Measurements from ENCODE around the gene BRAF.
"Not testable (repeated sequence)": the region's sequence is repeated elsewhere in the genome, so short reads cannot be mapped to it uniquely, and the experiment has no call there.

The BRAF gene

DNA sequence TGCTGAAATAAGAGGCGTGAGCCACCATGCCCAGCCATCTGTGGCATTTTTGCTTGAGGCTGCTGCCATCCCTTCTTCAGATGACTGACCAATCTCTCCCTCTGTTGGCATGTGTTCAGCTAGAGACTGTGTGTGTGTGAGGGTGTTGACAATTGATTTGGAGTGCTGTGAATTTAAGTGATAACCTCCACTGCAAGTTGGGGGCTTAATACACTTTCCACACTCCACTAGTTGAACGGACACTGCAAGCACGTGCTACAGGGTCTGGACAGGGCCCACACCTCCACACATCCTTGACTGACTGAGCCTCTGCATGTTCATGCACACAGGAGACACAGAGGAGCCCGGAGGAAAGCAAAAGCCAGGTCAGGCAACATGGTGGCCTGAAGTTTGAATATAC lies 51.3 kb downstream of the BRAF start:
- DNase-seq = no peak

DNA sequence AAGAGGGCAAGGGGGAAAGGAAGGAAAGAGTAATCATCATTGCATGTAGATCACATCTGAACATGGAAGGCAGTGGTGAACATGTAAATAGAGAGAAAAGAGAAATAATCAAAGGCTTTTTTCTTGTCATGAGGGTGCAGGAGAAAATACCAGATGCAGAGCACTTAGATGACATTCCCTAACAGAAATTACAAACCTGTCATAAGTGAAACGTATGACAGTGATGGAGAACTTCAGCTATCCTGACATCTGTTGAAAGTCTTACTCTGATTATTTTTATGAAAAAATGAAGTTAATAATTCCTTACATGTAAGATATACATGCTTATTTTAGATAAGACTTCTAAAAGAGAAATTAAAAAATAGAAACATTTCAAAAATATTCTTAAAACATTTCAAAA lies 54.7 kb downstream of the BRAF start:
- DNase-seq = no peak

DNA sequence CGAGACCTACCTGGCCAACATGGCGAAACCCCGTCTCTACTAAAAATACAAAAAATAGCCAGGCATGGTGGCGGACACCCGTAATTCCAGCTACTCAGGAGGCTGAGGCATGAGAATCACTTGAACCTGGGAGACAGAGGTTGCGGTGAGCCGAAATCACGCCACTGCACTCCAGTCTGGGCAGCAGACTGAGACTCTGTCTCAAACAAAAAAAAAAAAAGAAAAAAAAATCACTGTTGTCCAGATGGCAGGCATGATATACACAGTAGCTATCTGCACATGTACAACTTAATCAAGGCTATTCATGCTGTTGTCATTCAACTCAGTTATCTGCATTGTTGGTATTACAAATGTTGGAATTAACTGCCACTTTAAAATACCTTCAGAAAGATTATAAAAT lies 55.3 kb downstream of the BRAF start:
- no peak for DNase-seq

DNA sequence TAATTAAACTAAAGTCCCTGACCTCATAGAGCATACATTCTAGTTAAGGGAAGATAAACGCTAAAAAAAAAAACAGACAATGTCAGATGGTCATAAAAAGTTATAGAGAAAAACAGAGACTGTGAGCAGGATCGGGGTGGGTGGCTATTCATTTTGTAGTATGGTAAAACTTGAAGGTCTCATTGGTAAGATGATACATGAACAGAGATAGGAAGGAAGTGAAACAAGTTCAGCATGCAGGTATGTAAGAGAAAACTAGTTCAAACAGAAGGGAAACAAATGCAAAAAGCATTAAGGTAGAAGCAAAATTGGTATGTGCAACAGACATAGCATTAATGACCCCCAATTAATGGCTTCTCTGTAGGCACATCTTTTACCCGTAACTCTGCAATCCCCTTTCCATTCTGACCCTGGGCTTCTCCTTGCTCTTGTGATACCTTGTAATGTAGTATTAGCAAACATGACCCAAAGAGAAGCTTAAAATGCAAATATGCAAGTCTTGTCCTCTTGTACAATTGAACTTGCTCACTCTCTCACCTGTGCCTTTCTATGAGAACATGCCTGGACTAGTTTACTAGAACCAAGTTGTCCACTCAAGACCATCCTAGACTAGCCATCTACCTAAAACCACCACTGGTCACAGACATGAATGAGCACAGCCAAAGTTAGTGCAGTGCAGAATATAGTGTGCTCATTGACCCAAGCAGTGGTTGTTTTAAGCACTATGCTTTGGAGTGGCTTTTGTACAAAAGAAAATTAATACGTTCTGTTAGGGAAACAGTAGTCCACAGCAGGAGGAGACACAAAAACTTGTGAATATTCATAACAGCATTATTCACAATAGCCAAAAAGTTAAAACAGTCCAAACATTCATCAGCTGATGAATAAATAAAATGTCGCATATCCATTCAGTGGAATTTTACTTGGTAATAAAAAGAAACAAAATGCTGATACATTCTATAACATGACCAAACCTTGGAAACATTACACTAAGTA lies 57.0 kb downstream of the BRAF start:
- DNase-seq = no peak

DNA sequence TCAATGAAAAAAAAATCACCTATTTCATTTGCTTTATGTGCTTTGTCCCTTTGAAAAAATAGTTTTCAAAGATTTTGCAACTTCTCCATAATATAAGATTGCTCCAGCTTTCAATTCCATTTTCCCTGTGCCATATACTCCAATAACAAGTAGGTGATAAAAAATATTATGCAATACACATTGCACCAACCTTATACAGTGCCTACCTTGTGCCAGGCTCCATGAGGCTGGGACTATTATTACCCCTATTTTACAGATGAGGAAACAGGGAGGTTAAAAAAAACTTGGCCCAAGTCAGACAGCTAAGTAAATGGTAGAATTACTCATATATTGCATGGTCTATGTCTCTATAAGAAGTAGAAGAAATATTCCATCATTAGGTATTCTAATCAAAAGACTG lies 57.8 kb downstream of the BRAF start:
- DNase-seq = no peak

DNA sequence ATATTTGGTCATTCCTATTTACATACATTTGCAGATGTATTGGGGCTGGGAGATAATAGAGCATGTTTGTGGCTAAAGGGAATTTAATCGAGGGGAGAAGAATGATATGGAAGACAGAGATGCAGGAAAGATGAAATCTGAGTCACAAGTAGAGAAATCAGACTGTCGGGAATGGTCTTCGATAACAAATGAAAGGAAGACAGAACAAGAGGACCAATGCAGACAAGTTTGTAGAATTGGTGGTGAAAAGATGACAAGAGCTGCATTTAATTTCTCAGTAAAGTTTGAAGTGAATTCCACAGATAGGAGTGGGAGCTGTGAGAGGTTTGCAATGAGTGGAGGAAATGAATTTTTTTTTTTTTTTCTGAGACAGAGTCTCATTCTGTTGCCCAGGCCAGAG lies 60.0 kb downstream of the BRAF start:
- DNase-seq = no peak

DNA sequence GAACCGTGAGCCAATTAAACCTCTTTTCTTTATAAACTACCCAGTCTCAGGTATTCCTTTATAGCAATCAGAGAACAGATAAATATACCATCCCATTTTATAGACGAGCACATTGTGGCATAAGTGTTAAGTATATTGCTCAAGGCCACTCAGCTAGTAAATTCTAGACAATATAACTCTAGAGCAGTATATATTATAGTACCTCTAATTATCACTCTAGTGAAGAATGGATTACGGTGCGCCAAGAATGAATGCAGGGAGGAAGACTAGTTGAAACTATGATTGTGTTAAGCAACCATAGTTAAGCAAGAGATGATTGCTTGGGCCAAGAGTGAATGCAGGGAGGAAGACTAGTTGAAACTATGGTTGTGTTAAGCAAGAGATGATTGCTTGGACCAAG lies 60.9 kb downstream of the BRAF start:
- DNase-seq = no peak

DNA sequence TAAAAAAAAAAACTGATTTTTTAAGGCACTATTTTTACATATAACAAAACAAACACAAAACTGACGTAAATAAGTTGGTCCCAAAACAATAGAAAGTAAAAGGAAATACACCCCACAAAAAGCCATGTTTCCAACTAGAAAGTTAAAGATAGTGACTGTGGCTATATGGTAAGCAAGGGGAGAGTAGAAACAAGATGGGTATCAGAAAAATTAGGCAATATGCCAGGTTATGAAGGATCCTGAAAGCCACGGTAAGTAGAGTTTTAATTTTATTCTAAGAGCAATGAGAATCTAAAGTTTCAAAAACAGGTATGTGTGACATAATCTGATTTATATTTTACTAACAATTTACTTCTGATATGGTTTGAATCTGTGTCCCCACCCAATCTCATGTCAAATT lies 61.5 kb downstream of the BRAF start:
- DNase-seq = no peak

DNA sequence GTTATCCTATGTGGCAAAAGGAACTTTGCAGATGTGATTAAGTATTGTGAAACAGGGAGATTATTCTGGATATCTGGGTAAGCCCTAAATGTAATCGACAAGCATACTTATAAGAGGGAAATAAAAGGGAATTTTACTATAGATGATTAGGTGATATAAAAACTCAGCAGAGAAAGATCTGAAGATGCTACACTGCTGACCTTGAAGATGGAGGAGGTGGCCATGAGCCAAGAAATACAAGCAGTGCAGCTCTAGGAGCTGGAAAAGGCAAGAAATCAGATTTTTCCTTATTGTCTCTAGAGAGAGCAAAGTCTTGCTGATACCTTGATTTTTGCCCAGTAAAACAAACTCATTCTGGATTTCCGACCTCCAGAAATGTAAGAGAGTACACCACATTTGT lies 67.7 kb downstream of the BRAF start:
- peak; percentile 2 for DNase-seq

DNA sequence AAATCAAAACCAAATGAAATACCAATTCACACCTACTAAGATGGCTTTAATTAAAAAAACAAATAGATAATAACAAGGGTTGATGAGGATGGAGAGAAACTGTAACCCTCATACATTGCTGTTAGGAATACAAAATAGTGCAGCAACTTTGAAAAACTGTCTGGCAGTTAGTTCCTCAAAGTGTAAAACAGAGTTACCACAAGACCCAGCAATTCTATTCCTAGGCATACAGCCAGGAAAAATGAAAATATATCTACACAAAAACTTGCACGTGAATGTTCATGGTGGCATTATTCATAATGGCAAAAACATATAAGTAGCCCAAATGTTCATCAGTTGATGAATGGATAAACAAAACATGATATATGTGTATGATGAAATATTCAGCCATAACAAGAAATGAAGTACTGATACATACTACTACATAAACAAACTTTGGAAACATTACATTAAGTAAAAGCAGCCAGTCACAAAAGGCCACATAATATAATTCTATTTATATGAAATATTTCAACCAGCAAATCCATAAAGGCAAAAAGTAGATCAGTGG lies 83.5 kb downstream of the BRAF start:
- no peak for DNase-seq

DNA sequence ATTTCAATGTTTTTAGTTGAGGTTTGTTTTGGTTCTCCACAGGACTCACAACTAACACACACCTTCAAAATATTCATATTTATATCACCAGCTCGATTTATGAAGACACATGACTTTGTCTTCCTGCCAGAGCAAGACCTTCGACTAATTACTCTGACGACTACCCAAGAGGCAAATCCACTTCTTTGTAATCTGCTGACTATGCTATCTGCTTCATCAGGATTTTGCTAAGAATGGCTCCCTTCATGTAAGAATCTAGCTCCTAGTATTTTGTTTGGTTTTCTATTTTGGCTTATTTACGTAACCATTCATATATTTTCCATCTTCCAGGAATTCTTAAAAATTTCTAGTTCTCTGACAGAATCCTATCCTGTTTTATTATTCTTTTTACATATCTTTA lies 93.0 kb downstream of the BRAF start:
- DNase-seq = no peak

DNA sequence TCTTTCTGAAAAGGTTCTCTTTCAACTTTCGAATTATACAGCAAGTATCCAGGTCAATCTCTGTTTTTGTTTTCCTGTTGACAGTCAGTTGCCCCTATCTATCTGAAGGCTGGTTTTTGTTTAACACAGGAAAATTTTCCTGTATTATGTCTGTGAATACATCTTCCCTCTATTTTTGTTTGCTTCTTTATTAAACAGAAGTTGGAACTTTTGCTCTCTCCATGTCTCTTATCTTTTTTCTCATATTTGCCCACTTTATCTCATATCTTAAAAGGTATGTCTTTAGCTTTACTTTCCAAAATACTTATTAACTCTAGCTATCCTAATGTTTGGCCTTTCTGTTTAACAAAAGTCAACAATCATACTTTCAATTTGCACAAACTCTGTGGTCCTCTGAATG lies 95.0 kb downstream of the BRAF start:
- DNase-seq = no peak

DNA sequence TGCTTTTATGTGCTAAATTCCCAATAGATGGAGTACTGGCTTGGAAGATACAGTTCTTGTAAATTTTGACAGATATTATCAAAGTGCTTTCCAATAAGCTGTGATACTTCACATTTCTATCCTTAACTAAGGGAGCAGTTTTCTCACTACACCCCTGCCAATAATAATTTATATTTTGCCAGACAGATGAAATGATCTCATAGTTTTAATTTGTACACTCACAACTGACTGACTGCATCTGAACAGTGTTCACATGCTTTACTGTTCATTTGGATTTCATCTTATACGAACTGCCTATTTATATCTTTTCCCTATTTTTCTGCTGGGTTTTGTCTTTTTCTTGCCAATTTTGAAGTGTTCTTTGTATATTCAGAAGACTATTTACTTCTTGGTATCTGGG lies 96.0 kb downstream of the BRAF start:
- no peak for DNase-seq

DNA sequence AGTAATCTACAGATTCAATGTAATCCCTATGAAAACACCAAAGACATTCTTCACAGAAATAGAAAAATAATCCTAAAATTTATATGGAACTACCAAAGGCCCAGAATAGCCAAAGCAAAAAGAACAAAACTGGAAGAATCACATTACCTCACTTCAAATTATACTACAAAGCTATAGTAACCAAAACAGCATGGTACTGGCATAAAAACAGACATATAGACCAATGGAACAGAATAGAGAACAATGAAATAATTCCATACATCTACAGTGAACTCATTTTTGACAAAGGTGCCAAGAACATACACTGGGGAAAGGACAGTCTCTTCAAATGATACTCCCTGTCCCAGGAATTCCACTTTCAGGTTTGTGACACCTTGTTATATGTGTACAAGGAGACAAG lies 107.3 kb downstream of the BRAF start:
- not testable (repeated sequence) for DNase-seq

DNA sequence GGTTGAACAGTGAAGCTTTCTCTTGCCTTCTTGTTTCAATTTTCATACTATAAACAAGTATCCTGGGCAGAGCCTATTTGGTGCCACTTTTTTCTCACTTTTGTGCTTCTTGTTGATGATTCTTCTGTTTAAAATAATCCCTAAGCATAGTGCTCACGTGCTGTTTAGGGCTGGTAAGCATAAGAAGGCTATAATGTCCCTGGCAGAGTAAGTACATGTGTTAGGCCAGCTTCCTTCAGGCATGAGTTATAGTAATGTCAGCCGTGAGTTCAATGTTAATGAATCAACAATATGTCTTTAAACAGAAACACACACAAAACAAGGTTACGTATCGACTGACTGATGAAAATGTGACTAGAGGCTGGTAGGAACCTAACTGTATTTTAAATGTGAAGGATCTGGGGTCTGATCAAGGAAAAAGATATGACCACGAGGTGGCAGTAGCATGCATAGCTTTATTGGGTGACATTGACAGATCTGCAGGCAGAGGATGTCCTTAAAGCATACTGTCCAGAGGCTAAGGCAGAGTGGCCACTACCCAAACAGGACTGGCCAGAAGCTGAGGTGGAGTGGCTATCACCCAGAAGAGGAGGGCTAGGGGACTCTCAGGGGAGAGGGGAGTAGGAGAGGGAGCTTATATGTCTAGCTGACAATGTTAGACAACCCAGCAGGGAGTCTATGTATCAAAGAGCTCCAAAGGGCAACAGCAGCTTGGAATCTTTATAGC lies 113.7 kb downstream of the BRAF start:
- DNase-seq = peak; percentile 79

DNA sequence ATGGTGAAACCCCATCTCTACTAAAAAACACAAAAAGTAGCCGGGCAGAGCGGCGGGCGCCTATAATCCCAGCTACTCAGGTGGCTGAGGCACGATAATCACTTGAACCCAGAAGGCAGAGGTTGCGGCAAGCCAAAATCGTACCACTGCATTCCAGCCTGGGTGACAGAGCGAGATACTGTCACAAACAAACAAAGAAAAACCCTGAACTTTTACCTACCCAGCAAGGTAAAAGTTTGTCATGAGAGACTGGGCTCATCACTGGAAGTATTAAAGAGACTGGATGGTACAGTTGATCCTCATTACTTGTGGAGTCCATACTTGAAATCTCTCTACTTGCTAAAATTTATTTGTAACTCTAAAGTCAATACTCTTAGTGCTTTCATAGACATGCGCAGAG lies 114.3 kb downstream of the BRAF start:
- no peak for DNase-seq

DNA sequence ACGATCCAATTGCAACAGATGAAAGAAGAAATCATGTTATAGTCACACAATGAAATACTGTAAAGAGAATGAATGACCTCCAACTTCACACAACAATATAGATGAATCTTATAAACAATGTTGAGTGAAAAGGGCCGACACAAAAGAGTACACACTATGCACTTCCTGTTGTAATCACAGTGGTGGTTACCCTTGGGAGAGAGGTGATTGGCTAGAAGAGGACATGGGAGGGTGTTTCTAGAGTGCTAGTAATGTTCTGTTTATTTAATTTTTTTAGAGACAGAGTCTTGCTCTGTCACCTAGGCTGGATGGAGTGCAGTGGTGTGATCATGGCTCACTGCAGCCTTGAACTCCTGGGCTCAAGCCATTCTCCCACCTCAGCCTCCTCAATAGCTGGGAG lies 145.8 kb downstream of the BRAF start:
- DNase-seq = no peak

DNA sequence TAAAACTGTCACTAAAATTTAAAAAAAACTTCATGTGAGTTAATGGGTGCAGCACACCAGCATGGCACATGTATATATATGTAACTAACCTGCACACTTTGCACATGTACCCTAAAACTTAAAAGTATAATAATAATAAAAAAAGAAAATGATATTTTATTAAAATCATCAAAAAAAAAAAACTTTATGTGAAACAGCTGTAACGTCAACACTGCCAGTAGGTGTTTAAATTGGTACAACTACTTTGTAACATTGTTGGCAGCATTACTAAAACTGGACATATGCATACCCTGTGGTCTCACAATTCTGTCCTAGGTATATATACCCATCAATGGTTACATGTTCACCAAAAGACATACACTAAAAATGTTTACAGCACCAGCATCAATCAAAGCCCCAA lies 146.2 kb downstream of the BRAF start:
- no peak for DNase-seq

DNA sequence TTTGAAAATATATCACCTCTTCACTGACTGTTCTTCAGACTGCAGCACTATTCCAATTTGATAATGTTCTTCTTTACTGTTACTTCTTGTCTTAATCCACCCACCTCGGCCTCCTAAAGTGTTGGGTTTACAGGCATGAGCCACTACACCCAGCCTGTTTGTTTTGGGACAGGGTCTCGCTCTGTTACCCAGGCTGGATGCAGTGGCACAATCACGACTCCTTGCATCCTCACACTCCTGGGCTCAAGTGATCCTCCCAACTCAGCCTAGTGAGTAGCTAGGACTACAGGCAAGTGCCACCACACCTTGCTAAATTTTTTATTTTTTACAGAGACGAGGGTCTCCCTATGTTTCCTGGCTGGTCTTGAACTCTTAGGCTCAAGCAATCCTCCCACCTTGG lies 150.4 kb downstream of the BRAF start:
- DNase-seq = no peak

DNA sequence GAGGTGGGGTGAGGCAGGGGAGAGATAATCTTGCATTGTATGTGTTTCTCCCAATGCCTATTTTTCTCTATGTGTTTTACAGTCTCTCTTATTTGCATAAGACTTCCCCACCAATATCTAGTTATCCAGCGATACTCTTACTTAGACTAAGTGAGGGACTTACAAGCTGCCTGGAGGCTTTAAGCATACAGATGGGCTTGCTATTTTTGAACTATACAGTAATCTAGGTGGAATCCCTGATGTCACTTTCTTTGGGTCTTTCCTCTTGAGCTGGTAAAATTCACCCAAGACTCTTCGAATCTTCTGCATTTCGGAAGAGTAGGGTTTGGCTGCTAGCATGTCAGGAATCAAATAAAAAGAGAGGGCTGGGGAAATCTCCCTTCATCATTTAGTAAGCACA lies 151.6 kb downstream of the BRAF start:
- no peak for DNase-seq

DNA sequence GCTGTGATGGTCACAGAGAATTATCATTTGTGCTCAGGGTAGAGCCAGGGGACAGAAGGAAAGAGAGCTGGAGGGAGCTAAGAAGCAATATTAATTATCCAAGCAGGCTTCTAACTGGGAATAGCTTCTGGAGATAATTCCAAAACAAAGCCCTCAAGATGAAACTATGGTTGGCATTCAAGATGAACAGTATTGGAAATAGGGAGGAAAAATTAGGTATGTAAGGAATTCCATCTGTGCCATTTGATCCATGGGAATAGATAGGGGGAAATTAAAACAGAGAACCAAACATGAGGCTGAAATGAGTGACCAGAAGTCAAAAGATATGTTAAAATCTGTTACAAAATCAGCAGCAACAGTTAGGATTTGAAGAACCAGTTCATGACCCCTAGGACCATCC lies 152.9 kb downstream of the BRAF start:
- DNase-seq = no peak

DNA sequence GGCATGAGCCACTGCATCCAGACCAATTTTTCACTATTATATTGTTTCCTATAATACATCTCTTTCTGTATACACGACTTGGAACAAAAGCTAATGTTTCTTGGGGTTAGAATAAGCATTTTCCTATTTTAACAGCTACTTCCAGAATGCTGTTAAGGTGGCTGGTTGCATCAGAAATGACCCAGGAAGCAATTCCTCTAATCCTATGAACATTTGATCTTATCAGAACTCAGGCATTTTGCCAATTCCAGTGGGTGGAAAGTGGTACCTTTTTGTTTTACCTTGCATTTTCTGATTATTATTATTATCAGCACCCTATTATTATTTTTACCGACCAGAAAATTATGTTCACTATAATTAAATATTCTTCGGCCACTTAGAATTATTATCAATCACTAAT lies 154.9 kb downstream of the BRAF start:
- no peak for DNase-seq

DNA sequence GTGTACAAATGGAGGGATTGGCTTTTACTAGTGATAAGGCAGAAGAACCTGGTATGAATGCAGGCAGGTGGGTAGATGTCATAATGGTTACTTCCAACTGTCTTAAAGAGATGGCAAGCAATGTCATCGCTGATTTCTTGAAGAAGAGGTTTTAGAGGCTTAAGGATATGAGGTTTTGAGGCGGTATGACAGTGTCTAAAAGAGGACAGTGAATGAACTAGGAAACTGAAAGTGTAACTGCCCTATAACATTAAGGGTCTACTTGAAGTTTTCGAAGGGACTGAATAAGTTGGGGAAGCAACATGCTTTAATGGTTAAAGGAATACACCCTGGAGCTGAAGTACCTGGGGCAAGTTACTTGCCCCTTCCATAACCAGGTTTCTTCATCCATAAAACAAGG lies 157.3 kb downstream of the BRAF start:
- DNase-seq = no peak

DNA sequence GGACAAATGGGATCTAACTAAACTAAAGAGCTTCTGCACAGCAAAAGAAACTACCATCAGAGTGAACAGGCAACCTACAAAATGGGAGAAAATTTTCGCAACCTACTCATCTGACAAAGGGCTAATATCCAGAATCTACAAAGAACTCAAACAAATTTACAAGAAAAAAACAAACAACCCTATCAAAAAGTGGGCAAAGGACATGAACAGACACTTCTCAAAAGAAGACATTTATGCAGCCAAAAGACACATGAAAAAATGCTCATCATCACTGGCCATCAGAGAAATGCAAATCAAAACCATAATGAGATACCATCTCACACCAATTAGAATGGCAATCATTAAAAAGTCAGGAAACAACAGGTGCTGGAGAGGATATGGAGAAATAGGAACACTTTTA lies 159.3 kb downstream of the BRAF start:
- not testable (repeated sequence) for DNase-seq

Data from kidney glomerular epithelial cell (primary cell).